Cardiac muscle cell (in vitro differentiated cells and primary cell): ENCODE results near the gene PPP1R3C. TPM values are rescaled to one million over a fixed set of nuclear protein-coding genes. Genes with fewer than 3 reads are reported as not detected.
A peak's percentile ranks its signal among the peaks of the same experiment; 100 is the strongest.

Source experiments
- DNase-seq, 2 donors: peaks; one replicate each; pipeline versions ENCODE4 v3.0.0 to v3.0.0-alpha.2; 2010 to 2017; ENCODE audit warnings: low read depth in 1 of 2, low spot score in 1 of 2
- H3K27ac ChIP-seq: fragments of 200-600 bp; sonication (generic); 2 replicates; pipeline ENCODE4 v1.5.1; 2016
- H3K27me3 ChIP-seq: fragments of 200-600 bp; sonication (generic); 2 replicates; pipeline ENCODE4 v1.6.0; 2016; ENCODE audit warnings: control low read depth
- H3K36me3 ChIP-seq: fragments of 200-600 bp; sonication (generic); 2 replicates; pipeline ENCODE4 v1.5.1; 2016; ENCODE audit warnings: control low read depth
- H3K4me1 ChIP-seq: fragments of 200-600 bp; sonication (generic); 2 replicates; pipeline ENCODE4 v1.8.1; 2017; ENCODE audit warnings: low read depth, mild to moderate bottlenecking, mixed run types
- H3K4me3 ChIP-seq: fragments of 200-600 bp; sonication (generic); 2 replicates; pipeline ENCODE4 v1.5.1; 2016; ENCODE audit warnings: mild to moderate bottlenecking
- H3K9me3 ChIP-seq: fragments of 200-600 bp; sonication (generic); 2 replicates; pipeline ENCODE4 v1.5.1; 2017; ENCODE audit warnings: low read depth, mild to moderate bottlenecking, control low read depth
- polyA plus RNA-seq: library from polyadenylated mRNA; unstranded; fragments of >200 nt; fragmentation: Nextera tagmentation; extraction: Ambion mirVana; gene quantifications from 2 replicates; pipeline ENCODE4 v1.2.1, GENCODE V29; 2016
- total RNA-seq: library from RNA; depleted of rRNA; stranded (reverse); fragments of >200 nt; gene quantifications from 2 replicates; pipeline ENCODE4 v1.2.3, GENCODE V29; 2016
- TF ChIP-seq, protein P1 (sequence below): IDR thresholded peaks from 2 replicates; pipeline ENCODE4 v1.5.1; 2012; ENCODE audit warnings: low read depth, mild to moderate bottlenecking, low read length

The PPP1R3C gene
- total and polyA plus RNA-seq, 2 experiments from 2014 or later, result 52.1 to 90.7 TPM

DNA sequence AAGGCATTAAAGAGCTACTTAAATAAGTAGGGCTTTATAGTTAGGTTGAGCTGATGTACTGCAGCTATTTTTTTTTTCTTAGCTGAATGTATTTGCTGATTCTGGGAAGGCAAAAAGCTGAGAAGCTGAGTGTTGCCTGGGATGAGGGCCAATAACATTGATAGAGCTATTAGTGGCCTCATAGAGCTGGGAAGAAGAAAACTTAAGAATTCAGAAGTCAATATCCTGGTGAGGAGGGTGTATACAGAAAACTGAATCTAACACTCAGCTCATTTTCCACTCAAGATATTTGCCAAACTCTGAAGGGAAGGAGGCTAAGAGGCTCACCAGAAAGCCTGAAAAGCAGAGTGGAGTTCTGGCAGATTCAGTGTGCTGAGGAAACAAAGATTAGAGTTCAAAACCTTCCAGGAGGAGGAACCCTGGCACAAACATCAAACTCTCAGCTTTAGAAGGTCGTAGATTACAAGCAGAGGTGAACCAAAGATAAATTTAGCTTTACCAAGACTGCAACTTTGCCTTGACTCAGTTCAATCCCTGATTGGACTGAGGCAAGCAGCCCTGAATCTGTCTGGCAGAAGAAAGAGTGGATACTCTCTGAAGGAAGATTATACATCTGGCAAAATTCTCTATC, 11.3 kb downstream of the PPP1R3C start:
- Histone ChIP-seq H3K9me3 (no peaks in the 10 kb centered on the region), H3K4me3 (no peak overlapping the region), H3K36me3 (peaks cover 8% of the 10 kb centered on the region), H3K27me3 (no peaks in the 10 kb centered on the region), H3K27ac (no peak overlapping the region), H3K4me1 (no peaks in the 10 kb centered on the region)
- TF ChIP-seq, protein P1, sequence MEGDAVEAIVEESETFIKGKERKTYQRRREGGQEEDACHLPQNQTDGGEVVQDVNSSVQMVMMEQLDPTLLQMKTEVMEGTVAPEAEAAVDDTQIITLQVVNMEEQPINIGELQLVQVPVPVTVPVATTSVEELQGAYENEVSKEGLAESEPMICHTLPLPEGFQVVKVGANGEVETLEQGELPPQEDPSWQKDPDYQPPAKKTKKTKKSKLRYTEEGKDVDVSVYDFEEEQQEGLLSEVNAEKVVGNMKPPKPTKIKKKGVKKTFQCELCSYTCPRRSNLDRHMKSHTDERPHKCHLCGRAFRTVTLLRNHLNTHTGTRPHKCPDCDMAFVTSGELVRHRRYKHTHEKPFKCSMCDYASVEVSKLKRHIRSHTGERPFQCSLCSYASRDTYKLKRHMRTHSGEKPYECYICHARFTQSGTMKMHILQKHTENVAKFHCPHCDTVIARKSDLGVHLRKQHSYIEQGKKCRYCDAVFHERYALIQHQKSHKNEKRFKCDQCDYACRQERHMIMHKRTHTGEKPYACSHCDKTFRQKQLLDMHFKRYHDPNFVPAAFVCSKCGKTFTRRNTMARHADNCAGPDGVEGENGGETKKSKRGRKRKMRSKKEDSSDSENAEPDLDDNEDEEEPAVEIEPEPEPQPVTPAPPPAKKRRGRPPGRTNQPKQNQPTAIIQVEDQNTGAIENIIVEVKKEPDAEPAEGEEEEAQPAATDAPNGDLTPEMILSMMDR, result no peak
- DNase-seq, result peak in 1 of 2 donors; percentile 45

- peak in 1 of 2 donors; percentile 77 for DNase-seq
- H3K4me1 ChIP-seq, result peaks cover 20% of the 10 kb centered on the region
- no peaks in the 10 kb centered on the region for H3K27me3 ChIP-seq
- H3K4me3 ChIP-seq, result no peak overlapping the region
- no peak overlapping the region for H3K27ac ChIP-seq
- TF ChIP-seq, protein P1, result no peak
- H3K36me3 ChIP-seq, result no peaks in the 10 kb centered on the region
- no peaks in the 10 kb centered on the region for H3K9me3 ChIP-seq
These were observed 15.7 kb downstream of the PPP1R3C start for GRCh38 chr10:91617072-91617609.

DNA sequence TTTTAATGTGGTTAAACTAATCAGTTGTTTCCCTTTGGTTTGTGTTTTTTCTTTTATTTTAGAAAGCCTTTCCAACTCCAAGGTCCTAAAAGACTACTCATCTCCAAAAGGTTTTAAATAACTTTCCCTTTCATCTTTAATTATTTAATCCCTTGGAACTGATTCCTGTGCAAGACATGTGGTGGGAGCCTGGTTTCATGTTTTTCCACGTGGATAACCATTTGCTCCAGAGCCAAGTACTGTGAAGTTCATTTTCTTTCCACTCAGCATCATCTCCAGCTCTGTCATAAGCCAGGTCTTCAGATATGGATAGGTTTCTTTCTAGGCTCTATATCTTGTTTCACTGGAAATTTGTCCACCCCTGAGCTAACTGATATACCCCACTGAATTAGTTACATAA, 16.7 kb downstream of the PPP1R3C start:
- TF ChIP-seq, protein P1, result no peak
- Histone ChIP-seq H3K4me3 (no peak overlapping the region), H3K9me3 (no peaks in the 10 kb centered on the region), H3K27me3 (no peaks in the 10 kb centered on the region), H3K4me1 (peaks cover 26% of the 10 kb centered on the region), H3K27ac (no peak overlapping the region), H3K36me3 (no peaks in the 10 kb centered on the region)
- DNase-seq, result no peak

DNA sequence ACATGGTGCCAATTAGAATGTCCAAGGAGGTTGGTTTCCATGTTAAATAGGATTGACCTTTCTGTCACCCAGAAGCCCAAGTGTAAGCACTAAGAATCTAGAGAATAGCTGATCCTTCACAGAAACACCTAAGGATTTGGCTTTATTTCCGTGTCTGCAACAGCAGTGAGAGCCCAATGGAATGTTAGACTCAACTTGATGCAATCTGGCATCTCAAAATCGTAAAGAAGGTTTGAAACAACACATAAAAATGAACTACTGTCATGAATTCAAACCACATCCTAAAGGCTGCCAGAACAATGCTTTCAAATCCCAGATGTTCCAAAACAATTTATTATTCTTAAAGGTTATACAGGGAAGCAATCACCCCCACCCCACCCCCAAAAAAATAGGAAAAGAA, 18.6 kb downstream of the PPP1R3C start:
- Histone ChIP-seq H3K36me3 (no peaks in the 10 kb centered on the region), H3K27me3 (no peaks in the 10 kb centered on the region), H3K4me3 (no peak overlapping the region), H3K27ac (peak overlapping the region; percentile 75), H3K9me3 (no peaks in the 10 kb centered on the region), H3K4me1 (peaks cover 45% of the 10 kb centered on the region)
- DNase-seq, result peak in 1 of 2 donors; percentile 75
- TF ChIP-seq, protein P1, result no peak

- DNase-seq, result peak in 1 of 2 donors; percentile 65
- H3K4me1 ChIP-seq, result peaks cover 48% of the 10 kb centered on the region
- TF ChIP-seq, protein P1, result no peak
- H3K9me3 ChIP-seq, result no peaks in the 10 kb centered on the region
- no peaks in the 10 kb centered on the region for H3K27me3 ChIP-seq
- H3K36me3 ChIP-seq, result no peaks in the 10 kb centered on the region
- peak overlapping the region; percentile 75 for H3K27ac ChIP-seq
- no peak overlapping the region for H3K4me3 ChIP-seq
These were observed 19.3 kb downstream of the PPP1R3C start for GRCh38 chr10:91613411-91614187.
